ENCODE results near the gene SELENOO.
A peak's percentile ranks its signal among the peaks of the same experiment; 100 is the strongest.

Gene SELENOO

DNA sequence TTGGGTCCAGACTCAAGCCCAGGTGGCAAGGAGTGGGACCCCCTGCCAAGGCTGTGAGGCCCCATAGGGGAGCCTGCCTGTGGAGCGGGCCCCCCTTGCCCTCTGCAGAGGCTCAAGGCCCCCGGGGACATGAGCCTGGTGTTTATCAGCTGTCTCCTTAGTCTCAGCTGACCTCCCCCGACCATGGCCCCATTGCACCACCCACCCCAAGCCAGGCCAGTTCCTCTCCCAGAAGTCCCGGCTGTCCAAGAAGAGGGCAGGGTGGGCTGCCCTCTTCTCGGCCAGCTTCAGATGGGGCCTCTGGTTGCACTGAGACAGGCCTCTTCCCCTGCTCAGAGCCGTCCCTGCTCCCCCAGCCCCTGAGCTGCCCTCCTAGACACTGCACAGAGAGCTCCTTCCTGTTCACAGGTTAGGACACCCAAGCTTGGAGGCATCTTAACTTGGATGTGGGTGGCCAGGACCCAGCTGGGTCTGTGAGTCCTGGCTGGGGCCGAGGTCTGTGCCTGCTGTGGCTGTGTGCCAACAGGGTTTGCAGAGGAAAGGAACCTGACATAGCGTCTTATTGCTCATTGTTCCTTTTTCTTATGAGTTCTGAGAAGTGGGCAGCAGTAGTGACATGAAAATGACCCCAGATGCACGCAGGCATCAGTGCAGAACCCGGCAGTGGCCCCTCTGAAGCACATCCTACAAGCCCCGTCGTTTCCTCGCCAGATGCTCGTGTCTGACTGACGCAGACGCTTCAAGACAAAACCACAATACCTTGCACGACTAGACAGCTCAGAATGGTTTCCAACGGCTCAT lies 9.7 kb upstream of the SELENOO start:
- H3K9me3 ChIP-seq (ENCODE audit: control insufficient read depth, low read length) = no peaks in the 10 kb centered on the region
- peaks cover 60% of the 10 kb centered on the region for H3K4me1 ChIP-seq (ENCODE audit: control insufficient read depth, insufficient read depth, low read length)
- H3K36me3 ChIP-seq (ENCODE audit: control insufficient read depth, insufficient read depth, low read length) = peaks cover 8% of the 10 kb centered on the region
- H3K27me3 ChIP-seq (ENCODE audit: control insufficient read depth, insufficient read depth, low read length) = no peaks in the 10 kb centered on the region
- H3K9ac ChIP-seq (ENCODE audit: low read length) = peak overlapping the region; percentile 82
- H3K4me3 ChIP-seq (ENCODE audit: low read length) = peak overlapping the region; percentile 61

DNA sequence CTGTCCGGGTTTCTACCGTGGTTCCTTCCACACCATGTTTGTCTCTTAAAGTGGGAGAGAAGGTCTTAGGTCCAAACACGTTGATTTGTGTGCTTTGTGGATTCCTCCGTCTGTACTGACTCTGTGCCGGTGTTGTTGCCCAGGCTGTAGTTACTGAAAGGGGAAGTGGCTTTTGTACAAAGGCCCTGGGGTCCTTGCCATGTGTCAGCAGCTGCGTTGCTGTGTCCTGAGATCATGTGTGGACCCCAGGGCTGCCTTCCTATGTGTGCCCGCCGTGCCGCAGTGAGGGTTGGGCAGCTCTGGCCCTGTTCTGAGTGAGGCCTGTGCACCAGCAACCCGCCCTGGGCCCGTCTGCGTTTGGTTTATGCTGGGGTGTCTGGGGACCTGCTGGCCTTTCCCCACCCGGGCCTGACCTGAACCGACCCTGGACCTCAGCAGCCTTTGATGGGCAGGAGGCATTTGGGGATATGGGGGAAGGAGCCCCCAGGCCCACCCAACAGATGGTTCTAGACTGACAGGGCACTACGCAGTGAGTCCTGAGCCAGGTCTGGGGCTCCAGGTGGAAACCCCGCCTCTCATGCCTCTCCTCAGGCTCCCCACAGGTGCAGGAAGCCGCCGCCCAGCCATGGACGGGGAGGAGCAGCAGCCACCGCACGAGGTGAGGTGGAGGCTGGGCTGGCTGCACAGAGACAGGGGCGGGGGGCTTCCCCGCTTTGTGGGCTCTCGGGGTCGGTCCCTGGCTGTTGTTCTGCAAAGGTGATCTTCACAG lies 8.2 kb upstream of the SELENOO start:
- Histone ChIP-seq H3K4me3 (ENCODE audit: low read length) (no peak overlapping the region), H3K9me3 (ENCODE audit: control insufficient read depth, low read length) (no peaks in the 10 kb centered on the region), H3K27me3 (ENCODE audit: control insufficient read depth, insufficient read depth, low read length) (no peaks in the 10 kb centered on the region), H3K4me1 (ENCODE audit: control insufficient read depth, insufficient read depth, low read length) (peaks cover 49% of the 10 kb centered on the region), H3K36me3 (ENCODE audit: control insufficient read depth, insufficient read depth, low read length) (peaks cover 8% of the 10 kb centered on the region), H3K9ac (ENCODE audit: low read length) (peak overlapping the region; percentile 33)

DNA sequence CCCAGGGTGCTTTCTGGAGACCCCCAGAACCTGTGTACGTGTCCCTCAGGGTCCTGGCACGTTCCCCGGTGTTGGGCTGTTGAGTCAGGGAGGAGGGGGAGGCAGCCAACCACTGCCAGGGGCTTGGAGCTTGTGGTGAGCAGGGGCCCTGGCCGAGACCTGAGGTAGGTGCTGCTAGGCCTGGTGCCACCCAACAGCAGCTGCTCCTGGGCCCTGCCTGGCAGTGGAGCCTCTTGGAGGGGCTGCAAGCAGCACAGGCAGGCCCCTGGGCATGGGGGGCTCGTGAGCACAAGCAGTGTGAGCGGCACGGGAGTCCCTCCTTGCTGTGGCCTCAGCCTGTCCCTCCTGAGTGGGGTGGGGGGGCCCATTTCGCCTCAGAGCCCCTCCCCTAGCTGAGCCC lies 7.2 kb upstream of the SELENOO start:
- Histone ChIP-seq H3K9me3 (ENCODE audit: control insufficient read depth, low read length) (no peaks in the 10 kb centered on the region), H3K9ac (ENCODE audit: low read length) (no peak overlapping the region), H3K4me3 (ENCODE audit: low read length) (no peak overlapping the region), H3K27me3 (ENCODE audit: control insufficient read depth, insufficient read depth, low read length) (no peaks in the 10 kb centered on the region), H3K4me1 (ENCODE audit: control insufficient read depth, insufficient read depth, low read length) (peaks cover 48% of the 10 kb centered on the region), H3K36me3 (ENCODE audit: control insufficient read depth, insufficient read depth, low read length) (peaks cover 8% of the 10 kb centered on the region)

DNA sequence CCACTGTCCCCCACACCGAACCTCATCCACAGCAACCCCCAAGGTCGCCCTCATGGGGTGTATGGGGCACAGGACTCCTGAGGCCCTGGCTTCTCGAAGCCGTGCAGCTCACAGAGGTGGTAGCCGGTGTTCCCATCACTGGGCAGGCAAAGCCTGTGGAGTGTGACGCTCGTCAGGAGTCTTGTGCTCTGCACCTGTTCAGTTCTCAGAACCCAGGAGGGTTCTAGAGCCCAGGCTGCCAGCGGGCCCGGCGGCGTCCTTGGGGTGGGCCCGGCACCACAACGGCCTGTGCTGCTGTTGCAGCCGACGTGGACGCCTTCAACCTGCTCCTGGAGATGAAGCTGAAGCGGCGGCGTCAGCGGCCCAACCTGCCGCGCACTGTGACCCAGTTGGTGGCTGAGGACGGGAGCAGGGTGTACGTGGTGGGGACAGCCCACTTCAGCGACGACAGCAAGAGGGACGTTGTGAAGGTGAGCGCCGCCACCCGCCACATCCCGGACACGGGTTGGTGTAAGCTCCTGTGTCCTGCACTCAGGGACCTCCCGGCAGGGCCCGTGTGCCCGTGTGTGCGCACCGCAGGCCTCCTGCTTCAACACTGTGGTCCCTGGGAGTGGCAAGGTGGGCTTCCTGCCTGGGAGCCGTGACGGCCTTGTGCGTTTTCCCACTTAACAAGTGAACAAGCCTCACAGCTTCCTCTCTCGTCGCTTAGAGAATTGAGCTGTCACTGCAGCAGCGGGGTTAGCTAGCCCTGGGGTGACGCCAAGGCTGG lies 6.6 kb upstream of the SELENOO start:
- H3K9me3 ChIP-seq (ENCODE audit: control insufficient read depth, low read length) = no peaks in the 10 kb centered on the region
- H3K9ac ChIP-seq (ENCODE audit: low read length) = no peak overlapping the region
- peaks cover 42% of the 10 kb centered on the region for H3K4me1 ChIP-seq (ENCODE audit: control insufficient read depth, insufficient read depth, low read length)
- no peaks in the 10 kb centered on the region for H3K27me3 ChIP-seq (ENCODE audit: control insufficient read depth, insufficient read depth, low read length)
- no peak overlapping the region for H3K4me3 ChIP-seq (ENCODE audit: low read length)
- H3K36me3 ChIP-seq (ENCODE audit: control insufficient read depth, insufficient read depth, low read length) = peaks cover 8% of the 10 kb centered on the region

DNA sequence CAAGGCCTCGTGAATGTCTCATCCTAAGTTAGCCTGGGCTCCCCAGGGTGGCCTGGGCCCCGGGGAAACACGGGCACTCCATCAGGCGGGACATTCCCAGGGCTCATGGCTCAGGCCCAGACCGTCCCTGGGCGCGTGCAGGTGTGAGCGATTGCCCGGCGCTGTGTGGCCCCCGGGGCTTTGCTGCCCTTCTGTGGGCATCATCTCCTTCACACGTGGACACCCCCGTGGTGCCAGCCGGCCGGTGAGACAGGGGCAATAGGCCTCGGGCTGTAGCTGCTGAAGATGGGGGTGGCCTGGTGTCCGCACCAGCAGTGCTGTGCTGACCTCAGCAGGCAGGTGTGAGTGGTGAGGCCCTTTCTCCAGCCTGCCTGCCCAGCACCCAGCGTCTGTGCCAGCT lies 4.6 kb upstream of the SELENOO start:
- Histone ChIP-seq H3K36me3 (ENCODE audit: control insufficient read depth, insufficient read depth, low read length) (peaks cover 8% of the 10 kb centered on the region), H3K4me3 (ENCODE audit: low read length) (no peak overlapping the region), H3K9ac (ENCODE audit: low read length) (no peak overlapping the region), H3K27me3 (ENCODE audit: control insufficient read depth, insufficient read depth, low read length) (no peaks in the 10 kb centered on the region), H3K9me3 (ENCODE audit: control insufficient read depth, low read length) (no peaks in the 10 kb centered on the region), H3K4me1 (ENCODE audit: control insufficient read depth, insufficient read depth, low read length) (peaks cover 28% of the 10 kb centered on the region)

DNA sequence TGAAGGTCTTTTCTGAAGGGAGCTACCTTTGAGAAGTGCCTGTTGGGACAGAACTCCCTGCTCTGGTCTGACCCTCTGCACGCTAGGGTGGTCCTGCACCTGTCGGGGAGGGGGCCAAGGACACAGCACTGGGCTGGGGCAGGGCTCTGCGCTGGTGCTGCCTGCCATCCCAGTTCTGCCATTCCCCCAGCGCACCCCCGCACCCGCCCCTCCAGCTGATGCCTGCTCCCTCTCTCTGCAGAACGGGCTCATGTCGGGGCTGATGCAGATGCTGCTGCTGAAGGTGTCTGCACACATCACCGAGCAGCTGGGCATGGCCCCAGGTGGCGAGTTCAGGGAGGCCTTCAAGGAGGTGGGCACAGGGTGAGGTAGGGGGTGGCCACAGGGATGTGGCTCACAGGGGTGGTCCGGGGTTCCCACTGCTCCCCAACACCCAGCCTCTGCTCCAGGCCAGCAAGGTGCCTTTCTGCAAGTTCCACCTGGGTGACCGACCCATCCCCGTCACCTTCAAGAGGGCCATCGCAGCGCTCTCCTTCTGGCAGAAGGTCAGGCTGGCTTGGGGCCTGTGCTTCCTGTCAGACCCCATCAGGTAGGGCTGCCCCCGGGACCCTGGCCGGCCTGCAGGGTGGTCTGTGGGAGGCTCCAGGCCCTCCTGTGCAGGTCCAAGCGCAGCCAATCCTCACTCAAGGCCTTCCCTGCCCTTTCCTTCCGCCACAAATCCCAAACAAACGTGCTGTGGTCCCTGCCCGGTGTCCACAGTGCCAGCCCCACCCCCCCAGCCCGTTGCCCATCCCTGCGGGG lies 3.6 kb upstream of the SELENOO start:
- Histone ChIP-seq H3K36me3 (ENCODE audit: control insufficient read depth, insufficient read depth, low read length) (peaks cover 8% of the 10 kb centered on the region), H3K9me3 (ENCODE audit: control insufficient read depth, low read length) (no peaks in the 10 kb centered on the region), H3K4me3 (ENCODE audit: low read length) (no peak overlapping the region), H3K9ac (ENCODE audit: low read length) (no peak overlapping the region), H3K4me1 (ENCODE audit: control insufficient read depth, insufficient read depth, low read length) (peaks cover 24% of the 10 kb centered on the region), H3K27me3 (ENCODE audit: control insufficient read depth, insufficient read depth, low read length) (no peaks in the 10 kb centered on the region)

DNA sequence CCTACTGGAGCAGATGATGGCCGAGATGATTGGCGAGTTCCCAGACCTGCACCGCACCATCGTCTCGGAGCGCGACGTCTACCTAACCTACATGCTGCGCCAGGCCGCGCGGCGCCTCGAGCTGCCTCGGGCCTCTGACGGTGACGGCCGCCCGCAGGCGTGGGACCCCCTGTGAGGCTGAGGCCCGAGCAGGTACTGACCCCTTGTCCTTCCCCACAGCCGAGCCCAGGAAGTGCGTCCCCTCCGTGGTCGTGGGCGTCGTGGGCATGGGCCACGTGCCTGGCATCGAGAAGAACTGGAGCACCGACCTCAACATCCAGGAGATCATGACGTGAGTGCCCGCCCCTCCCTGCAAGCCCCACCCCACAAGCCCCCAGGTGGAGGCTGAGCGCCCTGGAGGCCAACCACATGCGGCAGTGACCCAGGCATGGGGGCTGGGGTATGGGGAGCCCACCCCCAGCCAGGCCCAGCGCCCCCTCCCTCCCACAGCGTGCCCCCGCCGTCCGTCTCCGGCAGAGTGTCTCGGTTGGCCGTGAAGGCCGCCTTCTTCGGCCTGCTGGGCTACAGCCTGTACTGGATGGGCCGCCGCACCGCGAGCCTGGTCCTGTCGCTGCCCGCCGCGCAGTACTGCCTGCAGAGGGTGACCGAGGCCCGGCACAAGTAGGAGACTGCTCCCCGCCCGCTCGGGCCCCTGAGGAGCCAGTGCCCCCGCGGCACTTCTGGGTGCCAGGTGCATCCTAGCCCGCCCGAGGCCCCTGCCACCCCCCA lies 2.8 kb upstream of the SELENOO start:
- Histone ChIP-seq H3K27me3 (ENCODE audit: control insufficient read depth, insufficient read depth, low read length) (no peaks in the 10 kb centered on the region), H3K4me3 (ENCODE audit: low read length) (no peak overlapping the region), H3K36me3 (ENCODE audit: control insufficient read depth, insufficient read depth, low read length) (peaks cover 8% of the 10 kb centered on the region), H3K4me1 (ENCODE audit: control insufficient read depth, insufficient read depth, low read length) (peaks cover 18% of the 10 kb centered on the region), H3K9ac (ENCODE audit: low read length) (no peak overlapping the region), H3K9me3 (ENCODE audit: control insufficient read depth, low read length) (no peaks in the 10 kb centered on the region)

DNA sequence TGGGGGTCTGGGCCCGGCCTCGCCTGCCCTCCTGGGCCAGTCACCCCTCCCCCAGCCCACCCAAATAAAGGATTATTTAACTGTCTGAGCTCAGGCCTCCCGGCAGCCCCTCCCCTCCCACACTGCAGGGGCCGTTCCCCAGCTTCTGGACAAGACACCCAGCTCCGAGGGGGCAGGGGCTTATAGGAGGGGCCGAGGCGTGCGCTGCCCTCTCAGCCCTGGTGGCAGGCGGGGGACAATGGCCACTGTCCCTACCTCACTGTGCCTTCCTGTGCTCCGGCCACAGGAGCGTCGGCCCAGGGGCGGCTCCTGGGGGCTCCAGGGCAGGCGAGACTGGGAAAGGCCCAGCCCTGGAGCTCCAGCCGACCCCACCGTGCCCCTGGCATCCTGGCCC lies 2.2 kb upstream of the SELENOO start:
- Histone ChIP-seq H3K9ac (ENCODE audit: low read length) (no peak overlapping the region), H3K4me1 (ENCODE audit: control insufficient read depth, insufficient read depth, low read length) (peaks cover 14% of the 10 kb centered on the region), H3K27me3 (ENCODE audit: control insufficient read depth, insufficient read depth, low read length) (no peaks in the 10 kb centered on the region), H3K36me3 (ENCODE audit: control insufficient read depth, insufficient read depth, low read length) (peaks cover 8% of the 10 kb centered on the region), H3K9me3 (ENCODE audit: control insufficient read depth, low read length) (no peaks in the 10 kb centered on the region), H3K4me3 (ENCODE audit: low read length) (no peak overlapping the region)

DNA sequence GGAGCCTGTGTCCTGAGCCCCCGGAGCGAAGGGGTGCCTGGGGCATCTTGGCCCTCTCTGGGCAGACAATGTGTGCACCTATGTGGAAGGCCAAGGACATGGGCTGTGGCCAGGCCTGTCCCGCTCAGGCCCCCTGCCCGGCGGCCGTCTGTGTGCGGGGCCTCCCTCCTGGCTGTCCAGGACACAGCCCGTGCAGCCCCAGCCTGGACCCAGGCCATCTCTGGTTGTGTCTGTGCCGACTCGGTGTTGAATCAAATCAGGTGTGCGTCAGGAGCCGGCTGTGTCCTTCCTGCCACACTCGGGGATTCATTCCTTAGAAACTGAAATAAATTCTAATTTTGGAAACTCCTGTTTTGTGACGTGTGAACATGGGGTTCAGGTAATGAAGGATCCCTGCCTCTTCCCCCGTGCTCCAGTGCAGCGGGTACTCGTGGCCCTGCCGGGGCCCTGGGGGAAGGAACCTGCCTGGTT lies 1.5 kb upstream of the SELENOO start:
- no peak overlapping the region for H3K9ac ChIP-seq (ENCODE audit: low read length)

DNA sequence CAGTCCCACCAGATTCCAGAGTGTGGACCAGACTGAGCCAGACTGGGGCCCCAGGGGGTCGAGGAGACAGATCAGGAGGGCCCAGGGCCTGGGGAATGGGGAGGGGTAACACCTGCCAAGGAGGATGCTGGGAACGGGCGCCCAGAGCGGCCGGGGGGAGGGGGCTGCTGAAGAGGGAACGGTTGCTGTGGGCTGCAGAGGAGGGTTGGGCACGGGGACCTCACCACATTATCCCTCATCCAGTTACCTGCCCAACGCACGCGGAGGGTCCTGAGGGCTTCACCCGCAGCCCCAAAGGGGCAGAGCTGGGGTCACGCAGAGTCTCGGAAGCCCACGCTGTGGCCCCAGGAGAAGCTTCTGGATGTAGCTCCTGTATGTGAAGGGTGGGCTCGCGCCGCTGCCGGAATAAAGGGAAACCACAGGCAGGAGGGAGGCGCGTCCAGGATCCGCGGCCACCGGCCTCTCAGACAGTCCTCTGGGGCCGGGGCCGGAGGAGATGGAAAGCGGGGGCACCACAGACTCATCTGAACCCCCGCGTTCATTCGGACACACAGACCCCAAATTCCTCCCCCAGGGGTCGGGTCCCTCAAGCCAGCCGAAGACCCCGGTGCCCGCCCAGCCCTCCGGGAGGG lies 866 bp upstream of the SELENOO start:
- H3K36me3 ChIP-seq (ENCODE audit: control insufficient read depth, insufficient read depth, low read length) = no peaks in the 10 kb centered on the region
- H3K4me3 ChIP-seq (ENCODE audit: low read length) = peak overlapping the region; percentile 46
- H3K9ac ChIP-seq (ENCODE audit: low read length) = peak overlapping the region; percentile 59
- H3K4me1 ChIP-seq (ENCODE audit: control insufficient read depth, insufficient read depth, low read length) = peaks cover 14% of the 10 kb centered on the region
- H3K9me3 ChIP-seq (ENCODE audit: control insufficient read depth, low read length) = no peaks in the 10 kb centered on the region
- no peaks in the 10 kb centered on the region for H3K27me3 ChIP-seq (ENCODE audit: control insufficient read depth, insufficient read depth, low read length)

More for the DNA sequence above, 1.5 kb upstream of the SELENOO start:
- no peaks in the 10 kb centered on the region for H3K9me3 ChIP-seq (ENCODE audit: control insufficient read depth, low read length)
- H3K4me1 ChIP-seq (ENCODE audit: control insufficient read depth, insufficient read depth, low read length) = peaks cover 14% of the 10 kb centered on the region
- no peaks in the 10 kb centered on the region for H3K27me3 ChIP-seq (ENCODE audit: control insufficient read depth, insufficient read depth, low read length)
- peaks cover 6% of the 10 kb centered on the region for H3K36me3 ChIP-seq (ENCODE audit: control insufficient read depth, insufficient read depth, low read length)
- no peak overlapping the region for H3K4me3 ChIP-seq (ENCODE audit: low read length)

All from mucosa of stomach (tissue), 1 donor.